Measurements from ENCODE around the gene SF3B1.

- TF ChIP-seq SP1 (IDR thresholded peaks at IDR 0.05) (no peak), NFRKB (IDR thresholded peaks at IDR 0.05) (no peak), BHLHE40 (IDR thresholded peaks at IDR 0.05; ENCODE audit: borderline replicate concordance) (no peak)
Observed at GRCh38 chr2:197357986-197358385, 76.8 kb downstream of the SF3B1 start.

Data from HEK293T (cell line).